Posterior cingulate gyrus (tissue), 11 donors: ENCODE results near the gene SEMA5A.

Experiments used
- DNase-seq, 10 donors: peaks; one replicate each; pipeline versions ENCODE4 v3.0.0 to v3.0.0-alpha.2; 2020 to 2021; ENCODE audit warnings: mixed read lengths in 3 of 10
- intact Hi-C: fragments of 100-400 bp; cut with DNase I; formaldehyde crosslinking; loops from one replicate; pipeline ENCODE4 v1.15.1; 2023

SEMA5A gene

DNA sequence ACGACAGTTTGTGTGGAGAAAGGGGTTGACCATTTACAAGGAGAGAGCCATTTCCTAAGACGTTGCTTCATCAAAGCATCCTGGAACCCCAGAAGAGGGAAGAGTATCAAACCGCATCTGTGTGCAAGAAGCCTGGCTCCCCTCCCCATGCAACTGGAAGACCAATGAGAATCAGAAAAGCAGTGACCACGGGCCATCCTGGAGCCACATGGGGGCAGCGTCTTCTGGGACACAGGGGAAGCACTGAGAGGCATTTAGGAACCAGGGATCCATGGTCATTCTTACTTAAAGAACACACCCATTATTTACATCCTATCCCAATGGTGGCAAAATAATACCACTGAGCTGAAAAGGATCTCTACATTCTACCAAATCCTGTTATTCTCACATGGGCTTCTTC is 29.3 kb downstream of the SEMA5A start:
- DNase-seq: peak in 3 of 10 donors; percentile 19 to 84 (median 24)
- intact Hi-C loops: loop anchor here (10.0 kb wide), 1 partner anchor 132 kb away; no protein-coding TSS in a partner anchor

DNA sequence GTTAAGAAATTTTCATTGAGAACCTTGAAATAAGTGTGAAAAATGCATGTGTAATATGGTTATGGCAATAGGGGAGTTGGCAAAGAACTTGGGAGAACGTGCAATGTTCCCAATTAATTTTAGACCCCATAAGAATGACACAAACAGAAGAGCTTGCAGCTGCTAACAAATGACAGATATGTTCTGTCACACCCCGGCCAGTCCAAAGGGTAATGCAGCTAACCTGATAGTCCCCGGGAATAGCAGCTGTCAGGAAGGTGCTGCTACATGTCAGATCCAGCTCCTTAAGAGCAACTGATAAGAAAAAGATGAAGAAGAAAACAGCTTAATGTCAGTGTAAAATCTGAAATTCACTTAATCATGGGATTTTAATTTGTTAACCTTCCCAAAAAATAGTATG is 30.4 kb downstream of the SEMA5A start:
- intact Hi-C loops: loop anchor here (10.0 kb wide), 1 partner anchor 131 kb away; no protein-coding TSS in a partner anchor
- no peak for DNase-seq

DNA sequence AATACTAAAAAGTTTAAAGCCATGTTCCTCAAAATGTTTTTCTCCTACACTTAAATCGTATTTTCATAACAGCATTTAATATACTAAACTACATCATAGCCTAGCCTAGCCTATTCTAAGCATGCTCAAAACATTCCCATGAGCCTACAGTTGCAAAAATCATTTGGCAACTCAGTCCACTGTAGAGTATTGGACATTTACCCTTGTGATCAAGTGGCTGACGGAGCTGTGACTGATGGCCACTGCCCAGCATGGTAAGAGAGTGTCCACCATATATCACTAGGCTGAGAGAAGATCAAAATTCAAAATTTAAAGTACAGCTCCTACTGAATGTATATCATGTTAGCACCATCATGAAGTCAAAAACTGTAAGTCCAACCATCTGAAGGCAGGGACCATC is 30.9 kb downstream of the SEMA5A start:
- intact Hi-C loops: loop anchor here (10.0 kb wide), 1 partner anchor 130 kb away; no protein-coding TSS in a partner anchor
- DNase-seq: no peak

DNA sequence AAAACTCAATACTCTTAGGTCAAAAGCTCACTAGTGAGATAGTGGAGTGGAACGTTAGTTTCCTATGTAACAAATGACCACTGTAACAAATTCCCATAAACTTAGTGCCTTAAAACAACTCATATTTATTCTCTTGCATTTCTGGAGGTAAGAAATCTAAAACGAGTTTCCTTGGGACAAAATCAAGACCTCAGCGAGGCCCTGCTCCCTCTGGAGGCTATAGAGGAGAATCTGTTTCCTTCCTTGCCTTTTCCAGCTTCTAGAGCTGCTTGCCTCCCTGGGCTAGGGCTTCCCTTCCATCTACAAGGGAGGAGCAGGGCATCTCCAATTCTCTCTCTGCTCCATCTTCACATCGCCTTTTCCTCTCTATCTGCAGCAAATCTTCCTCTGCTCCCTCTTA is 32.0 kb downstream of the SEMA5A start:
- intact Hi-C loops: loop anchor here (10.0 kb wide), 1 partner anchor 129 kb away; no protein-coding TSS in a partner anchor
- DNase-seq: no peak

DNA sequence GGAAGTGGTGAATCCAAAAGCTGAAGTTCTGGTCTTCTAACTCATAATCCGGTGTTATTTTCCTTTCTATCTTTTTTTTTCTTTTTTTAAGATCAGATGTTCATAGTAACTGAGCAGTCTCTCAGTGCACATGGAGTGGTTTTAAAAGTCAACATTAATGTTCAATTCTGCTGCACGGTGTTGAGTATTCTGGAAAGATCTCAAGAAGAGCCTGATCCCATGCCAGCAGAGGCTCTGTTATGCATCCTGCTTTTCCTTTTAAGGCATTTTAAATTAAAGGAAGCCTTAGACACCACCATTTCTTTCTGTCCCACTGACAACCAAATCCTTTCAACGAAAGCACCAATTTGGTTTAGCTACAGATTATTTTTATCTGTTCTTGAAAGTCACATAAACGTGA is 33.4 kb downstream of the SEMA5A start:
- intact Hi-C loops: loop anchor here (10.0 kb wide), 1 partner anchor 128 kb away; no protein-coding TSS in a partner anchor
- no peak for DNase-seq

DNA sequence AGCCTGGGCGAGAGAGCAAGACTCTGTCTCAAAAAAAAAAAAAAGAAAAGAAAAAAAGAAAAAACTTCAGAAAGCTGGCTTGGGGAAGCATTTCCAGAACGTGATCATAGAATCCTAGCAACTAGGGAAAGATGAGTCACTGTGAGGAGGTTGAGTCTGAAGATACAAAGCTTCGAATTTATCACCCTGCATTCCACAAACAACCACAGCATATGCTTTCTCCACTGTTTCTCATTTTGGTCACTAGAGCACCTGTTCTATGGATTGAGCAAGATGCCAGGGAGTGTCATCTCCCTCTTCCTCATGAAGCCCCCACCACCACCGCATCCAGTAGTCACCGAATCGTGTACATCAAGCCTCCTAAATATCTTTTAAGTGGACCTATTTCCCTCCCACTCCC is 37.9 kb downstream of the SEMA5A start:
- intact Hi-C loops: no loop called here
- DNase-seq: no peak

DNA sequence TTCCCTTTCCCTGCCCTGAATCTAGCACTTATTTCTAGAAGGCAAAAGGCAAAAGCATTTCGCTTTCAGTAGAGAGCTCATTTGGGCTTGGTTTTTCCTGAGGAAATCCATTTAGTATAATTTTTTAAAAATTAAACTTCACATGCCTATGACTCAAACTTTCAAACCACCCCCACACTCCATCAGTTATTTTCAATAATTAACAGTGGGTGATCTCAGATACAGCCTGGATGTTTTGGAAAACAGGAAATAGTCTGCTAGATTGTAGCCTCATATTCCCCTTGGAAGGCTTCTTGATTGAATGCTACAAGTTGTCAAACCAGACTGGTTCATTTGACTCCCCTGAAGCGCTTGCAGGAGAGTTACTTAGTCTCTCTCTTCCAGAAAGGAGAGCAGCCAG is 40.6 kb downstream of the SEMA5A start:
- intact Hi-C loops: no loop called here
- no peak for DNase-seq

DNA sequence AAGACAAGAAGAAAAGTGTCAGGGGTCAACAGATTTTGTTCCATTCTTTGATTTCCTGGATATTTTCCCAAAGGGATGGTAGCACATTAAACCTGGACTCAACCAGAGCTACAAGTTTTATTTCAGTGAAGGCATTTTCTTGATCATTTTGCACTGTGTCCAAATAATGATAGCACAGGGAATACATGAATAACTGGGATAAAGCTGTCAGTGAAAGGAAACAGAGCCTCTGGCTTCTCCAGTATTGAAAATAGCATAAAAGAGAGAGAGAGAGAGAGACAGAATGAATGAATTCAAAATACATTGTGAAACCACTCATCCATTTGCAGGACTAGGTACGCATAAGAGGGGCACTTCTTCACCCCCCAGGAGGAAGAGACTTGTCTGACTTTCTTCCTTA is 43.0 kb downstream of the SEMA5A start:
- intact Hi-C loops: no loop called here
- DNase-seq: no peak

DNA sequence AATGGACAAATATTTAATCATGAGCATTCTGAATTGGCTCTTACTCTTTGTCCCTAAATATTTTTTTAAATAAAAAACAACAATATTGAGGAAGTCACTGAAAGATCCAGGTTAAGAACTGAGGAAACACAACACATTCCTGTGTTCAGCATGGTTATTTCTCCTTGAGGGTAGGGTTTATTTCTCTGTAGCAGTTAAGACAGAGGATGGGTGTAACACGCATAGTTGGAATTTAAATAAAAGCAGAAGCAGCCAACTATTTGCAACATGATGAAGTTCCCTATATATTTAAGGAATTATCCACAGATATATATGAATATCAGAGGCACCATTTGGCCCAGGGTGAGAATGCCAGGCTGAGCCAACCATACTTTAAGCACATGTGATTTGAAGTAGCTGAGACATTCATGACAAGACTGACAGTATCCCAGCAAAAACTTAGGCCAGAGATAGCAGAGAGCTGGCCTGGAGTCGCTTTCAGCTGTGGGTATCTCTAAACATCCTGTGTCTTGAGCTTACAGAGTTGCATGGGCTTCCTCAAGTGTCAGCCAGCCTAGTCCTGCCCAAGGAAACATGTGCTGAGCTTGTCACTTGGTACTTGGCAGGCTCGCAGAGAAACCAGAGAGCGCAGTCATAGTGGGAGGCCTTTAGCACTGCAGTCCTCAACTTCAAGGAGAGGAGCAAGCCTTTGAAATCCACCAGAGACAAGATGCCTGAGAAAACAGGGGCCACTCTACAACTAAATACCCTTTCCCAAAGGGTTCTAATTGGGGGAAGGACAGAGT is 43.6 kb downstream of the SEMA5A start:
- intact Hi-C loops: no loop called here
- DNase-seq: no peak

DNA sequence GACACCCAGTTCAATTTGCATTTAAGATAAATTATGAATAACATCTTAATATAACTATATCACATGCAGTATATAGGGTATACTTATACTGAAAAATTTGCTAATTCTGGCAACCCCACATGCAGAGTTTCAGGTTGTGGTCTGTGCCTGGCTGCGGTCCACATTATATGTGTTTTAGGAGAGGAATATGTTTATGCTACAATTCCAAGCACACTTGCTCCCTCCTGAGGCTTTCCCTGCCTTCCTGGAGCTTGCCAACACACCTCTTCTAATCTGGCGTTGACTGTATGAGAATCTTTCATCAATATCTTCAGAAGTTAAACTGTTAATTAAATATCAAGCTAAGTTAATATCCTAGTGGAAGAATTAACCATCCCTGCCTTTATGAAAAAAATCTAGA is 45.2 kb downstream of the SEMA5A start:
- DNase-seq: no peak
- intact Hi-C loops: no loop called here

DNA sequence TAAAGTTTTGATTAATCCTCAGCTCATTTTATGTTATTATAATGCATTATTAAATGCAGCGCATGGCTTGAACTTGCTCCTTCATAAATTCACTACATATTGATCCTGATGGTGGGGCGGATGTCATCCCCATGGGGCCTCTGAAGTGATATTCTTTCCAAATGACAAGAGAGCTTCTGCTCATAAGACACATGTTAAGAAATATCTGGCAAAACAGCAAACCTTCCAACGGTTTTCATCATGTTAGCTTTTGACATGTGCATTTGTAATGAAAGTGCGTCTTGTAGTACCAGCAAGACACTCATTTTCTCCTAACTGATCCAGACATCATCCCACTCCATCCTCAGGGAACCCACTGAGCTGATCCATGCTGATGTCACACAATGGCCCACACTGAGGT is 45.7 kb downstream of the SEMA5A start:
- DNase-seq: no peak
- intact Hi-C loops: no loop called here

DNA sequence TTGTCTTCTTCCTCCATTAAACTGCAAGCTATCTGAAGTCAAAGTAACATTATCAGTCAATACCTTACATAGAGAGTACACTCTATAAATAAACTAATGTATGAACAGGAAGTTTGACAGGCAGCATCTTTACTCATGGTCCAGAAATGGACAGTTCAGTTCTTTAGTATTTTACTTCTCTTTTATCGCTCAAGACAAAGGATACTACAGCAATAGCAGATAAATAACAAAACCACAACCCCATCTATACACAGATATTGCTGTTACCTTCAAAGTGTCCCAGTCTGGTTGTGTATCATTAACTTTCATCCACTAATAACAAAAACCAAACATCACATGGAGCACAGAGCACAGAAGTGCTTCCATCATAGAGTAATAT is 46.4 kb downstream of the SEMA5A start:
- no peak for DNase-seq
- intact Hi-C loops: no loop called here

DNA sequence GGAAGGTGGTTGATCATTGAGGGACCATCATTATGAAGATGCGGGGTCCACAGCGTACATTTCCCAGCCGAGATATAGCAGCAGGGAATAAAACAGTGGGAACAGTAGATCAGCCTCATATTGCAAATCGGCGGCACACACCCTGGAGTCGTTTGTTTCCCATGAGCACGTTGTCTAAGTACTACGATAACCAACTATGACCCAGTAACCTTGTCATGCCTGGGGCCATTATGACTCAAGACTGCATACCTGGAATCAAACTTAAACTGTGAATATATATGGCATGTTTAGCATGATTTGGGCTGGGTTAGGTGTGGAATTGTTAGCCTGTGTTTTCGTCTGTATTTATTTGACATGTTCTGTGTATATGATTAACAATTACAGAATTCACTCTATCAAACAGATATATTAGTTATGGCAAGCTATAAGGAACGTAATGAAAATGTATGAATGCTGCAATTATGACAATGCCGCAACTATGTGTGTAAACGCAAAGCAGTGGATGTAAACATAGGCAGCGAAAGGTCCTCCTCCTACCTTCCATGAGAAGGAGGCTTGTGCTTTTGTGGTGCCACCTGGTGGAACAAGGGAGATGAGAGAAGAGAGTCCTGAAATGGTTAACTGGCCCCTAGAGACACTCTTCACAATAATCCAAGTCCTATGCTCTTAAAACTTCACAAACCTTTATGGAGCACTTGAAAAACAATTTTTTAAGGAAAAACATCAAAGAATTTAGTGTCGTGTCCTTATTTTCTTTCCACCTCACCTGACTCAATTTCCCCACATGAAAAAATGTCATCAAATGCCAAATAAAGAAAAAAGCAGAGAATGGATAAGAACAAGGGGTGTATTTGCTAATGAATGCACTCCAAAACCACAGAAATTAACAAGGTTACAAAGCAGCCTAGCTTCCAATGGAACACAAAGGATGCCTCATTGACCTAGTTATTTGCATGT is 47.1 kb downstream of the SEMA5A start:
- DNase-seq: no peak
- intact Hi-C loops: no loop called here

DNA sequence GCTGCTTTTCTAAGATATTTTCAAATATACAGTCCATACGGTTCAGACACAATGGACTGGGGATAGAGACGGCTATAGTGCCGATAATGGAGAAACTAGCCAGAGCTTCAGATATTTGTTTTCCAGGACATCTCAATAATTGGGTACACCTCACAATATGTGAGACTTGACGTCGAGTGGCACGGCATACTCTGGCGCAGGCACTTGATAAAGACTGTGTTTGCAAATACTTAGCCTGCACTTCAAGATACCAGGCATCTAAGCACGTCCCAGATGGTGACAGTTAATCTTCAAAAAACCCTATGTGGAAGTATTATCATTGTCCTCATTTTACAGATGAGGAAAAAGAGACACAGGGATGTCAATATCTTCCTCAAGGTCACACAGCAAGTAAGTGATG is 48.5 kb downstream of the SEMA5A start:
- intact Hi-C loops: no loop called here
- DNase-seq: no peak

DNA sequence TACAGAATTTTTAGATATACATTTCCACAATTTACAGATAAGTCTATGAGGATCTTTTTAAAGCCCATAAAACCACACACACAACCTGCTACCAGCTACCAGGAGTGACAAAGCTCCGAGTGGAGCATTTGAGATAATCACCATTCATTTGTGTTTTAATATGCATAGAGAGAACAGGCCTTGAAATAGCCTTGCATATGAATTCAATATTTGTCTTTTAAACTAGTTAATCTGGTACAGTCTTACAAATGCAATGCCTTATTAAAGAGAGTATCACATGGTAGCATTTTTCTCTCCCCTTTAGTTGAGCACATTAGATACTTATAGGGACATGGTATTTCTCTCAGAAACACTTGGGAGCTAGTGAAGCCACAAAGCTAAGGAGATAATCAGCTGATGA is 49.1 kb downstream of the SEMA5A start:
- intact Hi-C loops: no loop called here
- no peak for DNase-seq

DNA sequence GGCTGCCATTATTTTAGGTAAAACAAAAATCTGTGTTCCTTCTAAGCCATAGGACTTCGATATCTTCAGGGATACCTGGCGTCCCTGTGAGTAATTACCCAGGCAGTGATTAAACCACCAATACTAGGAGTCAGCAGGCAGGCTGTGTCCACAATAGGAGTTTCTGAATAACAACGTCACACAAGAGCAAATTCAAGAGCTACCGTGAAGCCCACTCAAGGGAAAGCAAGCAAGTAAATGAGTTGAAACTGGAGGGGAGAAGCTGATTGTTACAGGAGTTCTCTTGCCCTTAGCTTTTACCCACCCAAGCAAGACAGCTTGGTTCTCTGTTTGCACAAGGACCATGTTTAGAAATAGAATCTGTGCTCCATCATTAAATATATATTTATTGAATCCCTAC is 50.8 kb downstream of the SEMA5A start:
- no peak for DNase-seq
- intact Hi-C loops: no loop called here

DNA sequence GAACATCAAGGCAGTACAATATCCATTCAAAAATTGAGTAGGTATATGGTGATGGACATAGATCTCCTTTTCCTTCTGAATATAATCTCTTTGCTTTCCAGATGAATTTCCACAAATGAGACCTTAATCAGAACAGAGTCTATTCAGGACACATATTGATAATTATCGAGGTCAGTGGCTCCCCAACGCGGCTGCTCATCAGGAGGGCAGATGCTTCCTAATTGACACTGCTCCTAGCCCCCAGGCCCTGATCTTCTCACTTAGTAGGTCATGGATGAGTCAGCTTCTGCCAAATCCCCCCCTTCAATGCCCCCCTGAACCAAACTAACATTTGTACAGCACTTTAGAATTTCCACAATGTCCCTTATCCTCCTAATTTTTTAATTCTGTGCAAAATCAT is 51.6 kb downstream of the SEMA5A start:
- intact Hi-C loops: no loop called here
- DNase-seq: no peak

DNA sequence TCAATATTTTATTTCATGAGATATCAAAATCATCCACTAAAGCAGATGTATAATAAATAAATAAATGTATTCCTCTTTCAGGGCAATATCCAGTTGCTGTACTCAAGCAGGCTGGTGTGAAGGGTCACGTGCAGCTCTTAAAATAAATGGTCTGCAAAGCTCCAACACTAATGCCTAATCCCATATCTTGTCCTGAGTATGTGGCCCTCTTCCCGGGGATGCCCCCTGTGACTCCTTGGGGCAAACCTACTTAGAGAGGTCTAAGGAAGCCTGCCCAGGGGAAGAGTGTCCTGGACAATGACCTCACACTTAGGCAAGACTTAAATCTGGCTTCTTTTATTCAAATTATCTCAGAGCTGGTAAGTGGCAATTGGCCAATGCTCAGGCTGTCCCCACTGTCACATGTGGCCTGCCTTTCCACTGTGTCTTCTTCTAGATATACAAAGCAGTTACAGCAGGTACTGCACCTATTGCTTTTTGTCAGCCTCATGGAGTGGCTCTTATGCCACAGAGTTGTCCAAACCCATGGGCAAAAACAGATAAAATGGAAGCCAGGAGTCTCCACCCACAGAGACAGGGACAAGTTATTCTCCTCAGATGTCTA is 55.3 kb downstream of the SEMA5A start:
- DNase-seq: no peak
- intact Hi-C loops: no loop called here

DNA sequence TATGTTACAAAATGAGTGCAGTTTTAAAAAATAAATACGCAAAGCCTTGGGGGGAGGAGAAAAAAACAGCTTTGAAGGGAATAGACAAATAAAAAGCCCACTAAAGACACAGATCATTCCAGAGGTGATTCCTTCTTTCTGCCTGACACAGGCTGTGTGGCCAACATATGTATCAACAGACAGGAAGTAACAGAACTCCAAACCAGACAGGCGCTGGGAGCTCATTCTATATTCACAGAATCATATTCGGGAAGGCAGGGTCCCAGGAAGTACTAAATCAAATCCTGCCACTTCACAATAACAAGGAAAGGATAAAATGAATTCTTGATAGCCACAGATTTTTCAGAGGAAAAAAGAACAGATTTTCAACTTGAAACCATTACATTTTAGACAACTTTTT is 62.1 kb downstream of the SEMA5A start:
- intact Hi-C loops: no loop called here
- no peak for DNase-seq

DNA sequence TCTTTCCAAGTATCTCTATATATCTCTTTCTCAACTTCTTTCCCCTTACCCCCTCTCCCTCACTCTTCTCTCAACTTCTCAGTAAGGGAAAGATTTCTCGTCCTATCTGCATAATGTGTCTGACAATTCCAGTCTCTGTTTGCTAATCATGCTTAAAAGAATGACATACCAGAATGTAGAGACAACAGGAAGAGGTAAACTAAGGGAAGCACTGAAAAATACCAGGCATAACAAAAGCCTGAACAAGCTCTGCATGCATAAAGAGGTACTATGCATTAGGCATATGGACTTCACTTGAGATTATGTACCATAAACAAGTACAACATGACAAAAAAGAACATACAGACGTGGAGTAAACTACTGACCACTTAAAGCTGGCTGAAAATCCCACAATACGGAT is 62.6 kb downstream of the SEMA5A start:
- intact Hi-C loops: no loop called here
- no peak for DNase-seq

DNA sequence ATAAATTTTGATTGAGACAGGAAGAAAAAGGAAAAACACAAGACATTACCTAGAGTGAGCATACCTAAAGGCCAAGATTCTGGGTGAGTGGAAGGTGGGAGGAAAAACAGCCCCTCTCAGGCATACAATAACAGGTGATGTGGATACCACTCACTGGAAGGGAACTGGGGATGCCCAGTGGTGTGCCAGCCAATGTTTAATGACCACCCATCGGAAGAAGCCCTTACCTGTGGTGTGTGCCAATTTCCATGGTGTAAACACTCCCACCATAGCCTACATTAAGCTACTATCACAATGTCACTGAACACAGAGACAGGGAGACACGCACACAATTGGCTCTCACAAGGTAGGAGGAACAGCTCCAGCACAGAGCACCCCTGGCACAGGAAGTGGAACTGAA is 63.5 kb downstream of the SEMA5A start:
- no peak for DNase-seq
- intact Hi-C loops: no loop called here
